Germinal center (tissue), 1 donor: ENCODE data around the gene PLXDC2.

Experiments
- DNase-seq: peaks from one replicate; pipeline ENCODE4 v3.0.0; 2012; ENCODE audit warnings: mixed read lengths, low spot score

PLXDC2 gene

GRCh38 chr10:19941206-19941880 lies 125.1 kb downstream of the PLXDC2 start:
- no peak for DNase-seq

- DNase-seq = no peak
These were observed 128.9 kb downstream of the PLXDC2 start for GRCh38 chr10:19944911-19945663.

DNA sequence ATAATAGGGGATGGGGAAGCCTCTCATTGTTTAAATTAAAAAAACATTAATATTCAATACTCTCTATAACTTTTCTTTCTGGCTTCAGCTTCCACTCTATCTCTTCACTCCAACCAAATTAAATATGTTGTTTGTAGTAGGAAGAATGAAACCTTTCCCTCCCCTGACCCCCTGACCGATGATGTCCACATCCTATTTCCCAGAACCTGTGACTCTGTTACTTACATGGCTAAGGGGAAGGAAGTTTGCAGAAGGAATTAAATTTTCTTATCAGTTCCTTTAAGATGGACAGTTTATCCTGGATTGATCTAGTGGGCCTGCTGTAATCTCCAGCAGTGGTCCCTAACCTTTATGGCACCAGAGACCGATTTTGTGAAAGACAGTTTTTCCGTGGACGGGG lies 130.0 kb downstream of the PLXDC2 start:
- DNase-seq = no peak

DNA sequence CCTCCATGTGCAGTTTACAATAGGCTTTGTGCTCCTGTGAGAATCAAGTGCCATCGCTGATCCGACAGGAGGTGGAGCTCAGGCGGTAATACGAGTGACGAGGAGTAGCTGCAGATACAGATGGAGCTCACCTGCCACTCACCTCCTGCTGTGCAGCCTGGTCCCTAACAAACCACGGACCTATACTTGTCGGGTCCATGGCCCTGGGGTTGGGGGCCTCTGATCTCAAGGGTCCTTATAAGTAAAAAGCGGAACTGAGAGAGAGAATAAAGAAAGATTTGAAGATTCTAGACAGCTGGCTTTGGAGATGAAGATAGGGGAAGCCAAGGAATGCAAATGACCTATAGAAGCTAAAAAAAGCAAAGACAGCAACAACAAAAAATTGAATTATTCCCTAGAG lies 130.6 kb downstream of the PLXDC2 start:
- DNase-seq = no peak

- DNase-seq = no peak
These were observed 131.0 kb downstream of the PLXDC2 start for GRCh38 chr10:19947215-19947614.

GRCh38 chr10:19947656-19948055 lies 131.4 kb downstream of the PLXDC2 start:
- DNase-seq = no peak

DNA sequence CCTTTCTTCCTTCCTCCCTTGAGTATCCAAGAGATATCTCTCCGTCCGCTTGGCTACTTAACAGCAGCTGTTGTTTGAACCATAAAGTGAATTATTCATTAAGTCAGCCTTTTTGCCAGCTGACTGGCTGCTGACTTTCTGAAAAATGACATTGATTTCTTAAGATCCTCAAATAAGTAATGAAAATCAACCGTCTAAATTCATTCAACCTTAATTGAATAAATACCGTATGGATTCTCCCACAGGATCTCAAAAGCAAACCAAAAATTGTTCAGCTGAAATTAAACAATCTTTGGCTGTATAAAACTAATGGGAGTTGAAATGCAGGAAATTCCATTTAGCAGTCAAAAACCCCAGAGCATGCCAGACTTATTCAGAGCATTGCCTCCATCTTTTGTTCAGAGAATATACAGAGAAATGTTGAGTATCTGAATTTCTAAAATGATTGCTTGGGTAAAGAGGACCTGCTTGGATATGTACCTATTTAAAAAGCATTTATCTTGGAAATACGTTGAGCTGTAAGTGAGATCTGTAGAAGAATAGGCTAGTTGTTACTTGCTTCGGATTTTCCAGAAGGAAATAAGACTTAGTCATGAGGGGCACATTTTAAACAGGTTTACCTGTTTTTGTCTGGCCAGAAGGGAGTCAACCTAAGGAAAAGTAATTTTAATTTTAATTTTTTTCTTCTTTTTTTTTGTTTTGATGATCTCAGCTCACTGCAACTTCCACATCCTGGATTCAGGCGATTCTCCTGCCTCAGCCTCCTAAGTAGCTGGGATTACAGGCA lies 136.2 kb downstream of the PLXDC2 start:
- no peak for DNase-seq

DNA sequence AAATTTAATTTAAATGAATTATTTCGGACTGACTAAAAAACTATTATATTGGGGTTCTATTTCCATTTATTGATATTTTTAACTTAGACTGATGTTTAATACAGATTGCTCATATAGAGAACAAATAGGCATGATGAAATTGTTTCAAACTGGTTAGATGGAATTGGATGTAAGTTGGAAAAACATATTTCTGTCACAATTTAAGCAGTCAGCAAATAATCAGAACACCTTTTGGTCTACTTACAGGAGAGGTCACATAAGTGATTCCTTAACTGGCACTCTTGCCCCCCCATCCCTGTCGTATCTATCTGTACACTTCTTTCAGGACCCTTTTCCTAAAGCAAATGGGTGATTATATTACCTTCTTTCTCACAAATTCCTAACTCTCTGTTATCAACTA lies 138.4 kb downstream of the PLXDC2 start:
- no peak for DNase-seq

GRCh38 chr10:19956516-19957032 lies 140.3 kb downstream of the PLXDC2 start:
- DNase-seq = no peak

- no peak for DNase-seq
These were observed 142.6 kb downstream of the PLXDC2 start for GRCh38 chr10:19958787-19959186.

DNA sequence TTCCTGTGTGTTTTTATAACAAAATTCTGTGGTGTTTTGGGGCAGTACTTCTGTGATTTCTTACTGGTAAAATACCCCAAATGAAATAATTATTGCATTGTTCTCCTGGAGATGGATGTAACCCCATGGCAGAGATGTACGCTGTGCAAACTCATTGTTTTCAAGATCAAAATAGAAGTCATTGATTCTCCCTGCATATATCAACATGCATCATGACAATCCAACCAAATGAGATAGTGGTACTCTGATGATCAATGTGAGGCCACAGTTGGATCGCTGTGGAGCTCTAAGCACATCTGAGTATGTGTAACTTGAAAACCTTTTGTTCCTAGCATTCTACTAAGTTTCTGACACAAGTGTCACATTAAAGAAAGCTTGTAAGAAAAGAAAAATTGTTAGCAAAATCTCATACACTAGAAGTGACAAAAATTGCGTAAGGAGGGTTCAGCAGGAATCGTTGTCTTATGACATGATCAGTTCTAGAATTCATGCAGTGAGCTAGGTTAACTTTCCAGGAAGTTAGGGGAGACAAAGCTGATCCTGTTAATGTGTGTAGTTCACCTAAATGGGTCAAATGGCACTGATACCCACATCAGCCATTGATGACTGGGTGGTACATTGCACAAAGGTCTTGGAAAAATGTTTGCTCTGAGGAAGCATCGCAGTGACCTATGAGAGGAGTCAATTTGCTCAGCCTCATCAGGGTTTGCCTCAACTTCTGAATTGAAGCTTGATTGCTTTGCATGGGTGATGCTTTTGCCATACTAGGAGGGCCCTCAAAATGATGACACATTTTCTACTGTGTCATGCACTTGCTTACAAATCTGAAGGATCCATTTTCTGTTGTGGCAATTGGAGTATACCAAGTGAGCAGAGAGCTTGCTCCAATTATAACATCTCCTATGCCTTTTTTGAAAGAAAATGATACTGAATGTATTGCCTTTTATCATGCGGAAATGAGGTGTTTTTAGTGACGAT lies 145.1 kb downstream of the PLXDC2 start:
- DNase-seq = no peak

DNA sequence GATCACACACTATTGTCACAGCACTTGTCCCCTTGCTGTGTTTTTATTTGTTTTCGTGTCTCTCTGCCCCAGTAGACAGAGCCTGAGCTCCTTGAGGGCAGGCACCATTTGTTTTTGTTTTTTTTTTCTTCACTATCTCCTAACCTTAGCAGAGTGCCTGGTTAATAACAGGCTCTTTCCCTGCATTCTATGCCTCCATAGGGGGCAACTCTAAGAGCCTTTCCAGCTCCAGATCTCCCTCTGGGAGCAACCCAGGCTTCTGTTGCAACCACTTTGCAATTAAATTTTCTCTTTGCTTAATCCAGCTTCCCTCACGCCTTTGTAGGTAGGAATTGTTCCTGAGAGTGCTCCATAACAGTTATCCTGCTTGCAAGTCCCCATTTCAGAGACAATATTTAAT lies 148.4 kb downstream of the PLXDC2 start:
- DNase-seq = no peak

DNA sequence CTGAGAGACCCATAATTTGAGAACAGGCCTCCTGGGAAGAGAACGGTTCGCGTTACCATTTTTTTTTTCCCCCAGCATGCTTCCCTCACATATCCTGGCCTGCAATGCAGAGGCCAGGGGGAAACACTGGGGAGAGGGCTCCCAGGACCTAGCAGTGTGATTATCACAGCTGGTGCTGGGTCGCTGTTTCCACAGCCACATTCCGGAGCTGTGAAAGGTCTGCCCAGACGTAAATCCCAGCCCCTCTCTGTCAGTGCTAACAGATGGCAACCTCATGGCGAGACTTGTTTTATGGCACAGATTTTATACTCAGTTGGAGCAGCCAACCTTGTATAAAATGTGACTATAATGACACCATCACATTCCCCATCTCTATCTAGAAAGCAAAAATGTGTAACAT lies 150.5 kb downstream of the PLXDC2 start:
- DNase-seq = no peak

GRCh38 chr10:19967981-19968380 lies 151.7 kb downstream of the PLXDC2 start:
- no peak for DNase-seq

DNA sequence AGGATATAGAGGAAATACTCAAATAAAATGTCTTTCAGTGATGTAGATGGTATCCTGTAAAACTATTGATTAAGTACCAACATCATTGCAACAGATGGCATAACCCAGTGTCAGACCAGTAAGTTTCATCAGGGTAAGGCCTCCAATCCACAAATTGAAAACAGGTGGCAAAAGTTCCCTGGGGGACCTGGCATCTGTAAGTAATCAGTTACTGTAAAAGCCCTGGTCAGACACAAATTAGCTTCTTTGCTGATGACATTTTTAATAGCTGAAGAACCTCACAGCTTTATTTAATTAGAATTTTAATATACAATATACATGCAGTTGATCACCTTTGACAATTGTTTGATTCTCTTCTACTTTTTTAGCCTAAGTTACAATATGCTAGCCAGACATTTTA lies 152.5 kb downstream of the PLXDC2 start:
- DNase-seq = no peak

DNA sequence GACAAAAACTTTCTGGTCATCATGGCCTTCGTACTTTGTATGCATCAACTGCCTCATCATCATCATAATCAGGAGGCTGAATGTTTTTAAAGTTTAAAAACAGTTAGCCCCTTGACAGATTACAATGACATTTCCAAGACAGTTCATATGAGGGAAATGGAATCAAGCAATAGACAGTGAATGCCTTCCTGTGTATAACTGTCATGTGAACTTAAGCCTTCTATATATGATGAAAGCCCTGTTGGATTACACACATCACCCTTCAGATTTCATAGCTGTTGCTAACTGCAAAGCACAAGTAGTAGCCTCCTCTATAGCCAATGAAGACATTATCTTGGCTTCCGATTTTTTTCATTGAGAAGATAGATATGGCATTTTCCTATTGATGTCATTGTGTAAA lies 154.0 kb downstream of the PLXDC2 start:
- DNase-seq = no peak

DNA sequence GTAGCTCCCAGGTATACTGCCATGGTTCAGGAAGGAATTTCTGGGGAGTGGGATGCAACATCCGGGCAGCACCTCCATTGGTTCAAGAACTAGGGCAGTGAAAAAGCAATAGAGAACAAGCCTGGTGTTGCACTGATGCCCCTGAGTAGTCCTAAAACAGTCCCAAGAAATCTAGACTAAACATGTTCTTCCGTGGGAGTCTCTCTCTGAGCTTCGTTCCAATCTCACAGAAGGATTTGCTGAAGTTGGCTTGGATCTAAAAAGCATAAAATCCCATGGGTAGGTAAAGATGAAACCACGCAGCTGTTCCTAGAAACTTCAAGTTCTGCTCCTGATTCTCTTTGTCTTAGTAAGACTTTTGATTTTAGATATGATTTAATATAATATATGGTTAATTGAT lies 154.5 kb downstream of the PLXDC2 start:
- no peak for DNase-seq

- no peak for DNase-seq
These were observed 155.3 kb downstream of the PLXDC2 start for GRCh38 chr10:19971343-19972052.

DNA sequence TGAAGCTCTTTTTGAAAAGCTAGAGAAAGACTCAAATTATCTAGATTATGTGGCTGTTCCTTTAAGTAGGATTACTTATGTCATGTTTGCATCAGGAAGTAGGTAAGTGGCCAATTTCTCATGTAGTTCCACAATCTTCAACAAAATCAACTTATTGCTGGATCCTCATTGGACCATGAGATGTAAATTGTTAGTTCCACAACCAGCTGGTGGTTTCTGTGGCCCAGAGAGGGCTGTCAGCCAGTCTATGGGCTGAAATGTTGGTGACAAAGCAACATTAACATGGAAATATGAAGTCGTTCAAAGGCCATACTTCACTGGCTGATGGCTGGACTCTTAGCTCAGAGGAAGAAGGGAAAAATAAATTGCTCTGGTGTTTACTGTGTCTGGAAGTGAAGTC lies 157.9 kb downstream of the PLXDC2 start:
- DNase-seq = no peak

DNA sequence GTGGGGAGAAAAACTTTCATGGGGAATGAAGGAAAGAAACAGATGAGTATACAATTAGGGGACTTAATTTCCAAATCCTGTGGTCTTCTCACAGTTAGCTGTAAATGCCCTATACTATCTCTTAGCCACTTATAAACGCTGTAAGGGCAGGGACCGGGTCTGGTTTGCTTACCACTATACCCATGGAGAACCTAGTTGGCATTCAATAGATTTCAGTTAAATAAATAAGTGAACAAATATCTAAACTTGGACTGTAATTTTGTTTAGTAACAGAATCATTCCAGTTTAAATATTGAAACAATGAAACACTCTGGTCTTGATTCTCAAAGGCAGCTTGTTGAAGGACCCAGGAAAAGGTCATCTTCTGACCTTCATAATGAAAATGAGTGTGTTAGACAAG lies 158.3 kb downstream of the PLXDC2 start:
- no peak for DNase-seq

DNA sequence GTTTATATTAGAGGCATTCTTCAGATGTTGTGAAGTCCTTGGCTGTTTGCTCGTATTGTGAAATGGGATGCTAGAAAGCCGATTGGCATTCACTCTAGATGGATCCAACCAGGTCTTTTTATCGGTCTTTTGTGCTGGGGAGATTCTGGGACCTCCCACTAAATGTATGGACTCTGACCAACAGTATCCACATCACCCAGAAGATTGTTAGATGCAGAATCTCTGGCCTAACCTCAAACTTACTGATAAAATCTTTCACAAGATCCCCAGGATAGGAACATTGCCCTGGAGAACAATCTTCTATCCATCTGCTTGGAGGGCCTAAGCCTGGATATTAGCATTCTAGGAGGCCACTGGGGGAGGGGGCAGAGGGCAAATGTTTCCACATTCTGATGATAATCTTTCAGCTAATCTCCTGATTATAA lies 160.9 kb downstream of the PLXDC2 start:
- DNase-seq = no peak
